Peyer's patch (tissue), 4 donors: ENCODE measurements around the gene FA2H.

Experiments
- POLR2A ChIP-seq, 2 donors: fragments of 450-650 bp; IDR thresholded peaks; one replicate each; pipeline ENCODE4 v1.5.1; 2017; ENCODE audit warnings: antibody characterized with exemption in 2 of 2, mild to moderate bottlenecking in 2 of 2, moderate library complexity in 2 of 2
- TF ChIP-seq, protein P1 (sequence below), 6 experiments: fragments of 450-650 bp in 4 of 6; fragments of 200-600 bp in 2 of 6; sonication (generic) in 1 of 6; IDR thresholded peaks; one replicate each; pipeline ENCODE4 v1.5.1; 2017 to 2019; ENCODE audit warnings: antibody characterized with exemption in 6 of 6, mild to moderate bottlenecking in 3 of 6, moderate library complexity in 1 of 6

DNA sequence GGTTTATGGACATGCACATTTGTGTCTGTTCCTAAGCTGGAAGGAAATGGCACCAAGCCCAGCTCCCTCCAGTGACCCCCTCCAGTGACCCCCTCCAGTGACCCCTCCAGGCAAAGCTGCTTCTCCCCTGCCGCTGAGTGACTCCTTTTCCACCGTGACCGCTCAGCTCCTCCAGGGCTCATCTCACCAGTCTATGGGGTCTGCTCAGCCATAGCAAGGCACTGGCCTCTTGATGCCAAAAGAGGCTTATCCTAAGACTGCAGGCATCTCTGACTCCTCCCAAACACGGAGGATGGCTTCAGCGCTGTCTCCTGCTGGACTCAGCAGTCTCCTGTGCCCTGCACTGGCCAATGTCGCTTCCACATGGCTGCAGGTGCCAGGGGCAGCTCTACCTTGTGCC lies 35.3 kb downstream of the FA2H start:
- TF ChIP-seq, protein P1, sequence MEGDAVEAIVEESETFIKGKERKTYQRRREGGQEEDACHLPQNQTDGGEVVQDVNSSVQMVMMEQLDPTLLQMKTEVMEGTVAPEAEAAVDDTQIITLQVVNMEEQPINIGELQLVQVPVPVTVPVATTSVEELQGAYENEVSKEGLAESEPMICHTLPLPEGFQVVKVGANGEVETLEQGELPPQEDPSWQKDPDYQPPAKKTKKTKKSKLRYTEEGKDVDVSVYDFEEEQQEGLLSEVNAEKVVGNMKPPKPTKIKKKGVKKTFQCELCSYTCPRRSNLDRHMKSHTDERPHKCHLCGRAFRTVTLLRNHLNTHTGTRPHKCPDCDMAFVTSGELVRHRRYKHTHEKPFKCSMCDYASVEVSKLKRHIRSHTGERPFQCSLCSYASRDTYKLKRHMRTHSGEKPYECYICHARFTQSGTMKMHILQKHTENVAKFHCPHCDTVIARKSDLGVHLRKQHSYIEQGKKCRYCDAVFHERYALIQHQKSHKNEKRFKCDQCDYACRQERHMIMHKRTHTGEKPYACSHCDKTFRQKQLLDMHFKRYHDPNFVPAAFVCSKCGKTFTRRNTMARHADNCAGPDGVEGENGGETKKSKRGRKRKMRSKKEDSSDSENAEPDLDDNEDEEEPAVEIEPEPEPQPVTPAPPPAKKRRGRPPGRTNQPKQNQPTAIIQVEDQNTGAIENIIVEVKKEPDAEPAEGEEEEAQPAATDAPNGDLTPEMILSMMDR (IDR thresholded peaks at IDR 0.05): no peak
- TF ChIP-seq POLR2A (IDR thresholded peaks at IDR 0.05): no peak
